HepG2 (cell line): ENCODE results near the gene PPM1H. TPM values are rescaled to one million over a fixed set of nuclear protein-coding genes. Genes with fewer than 3 reads are reported as not detected.
A peak's percentile ranks its signal among the peaks of the same experiment; 100 is the strongest.

Experiments
- ARID3A ChIP-seq: IDR thresholded peaks from 2 replicates; pipeline ENCODE4 v1.6.1; 2012; ENCODE audit warnings: low read depth, low read length, improper control_type of control experiment
- ARID4A ChIP-seq: sonication (generic); formaldehyde crosslinking; IDR thresholded peaks from 2 replicates; pipeline ENCODE4 v1.5.0; 2020; ENCODE audit warnings: mild to moderate bottlenecking, missing genetic modification reagents, borderline replicate concordance
- CREM ChIP-seq, 2 experiments: sonication (generic) in 1 of 2; formaldehyde crosslinking in 1 of 2; IDR thresholded peaks; 2 replicates each; pipeline versions ENCODE4 v1.4.0 to v1.6.1; 2016 to 2020; ENCODE audit warnings: antibody characterized with exemption in 1 of 2, mild to moderate bottlenecking in 1 of 2, missing genetic modification reagents in 1 of 2
- POLR2AphosphoS5 ChIP-seq: IDR thresholded peaks from 2 replicates; pipeline ENCODE4 v1.6.1; 2012; ENCODE audit warnings: low read depth, low read length
- SUZ12 ChIP-seq: fragments of 150-350 bp; IDR thresholded peaks from 2 replicates; pipeline ENCODE4 v1.6.1; 2014; ENCODE audit warnings: low read depth, low read length
- TP53 ChIP-seq: sonication (generic); formaldehyde crosslinking; conservative IDR thresholded peaks from 2 replicates; pipeline ENCODE4 v1.4.0; 2020; ENCODE audit warnings: missing genetic modification reagents
- TSC22D2 ChIP-seq: sonication (generic); formaldehyde crosslinking; IDR thresholded peaks from 2 replicates; pipeline ENCODE4 v1.5.1; 2020; ENCODE audit warnings: missing genetic modification reagents, mild to moderate bottlenecking, borderline replicate concordance
- ZBTB3 ChIP-seq: sonication (generic); formaldehyde crosslinking; IDR thresholded peaks from 2 replicates; pipeline ENCODE4 v1.4.0; 2020; ENCODE audit warnings: low read depth, mild to moderate bottlenecking, moderate library complexity, missing genetic modification reagents, borderline replicate concordance
- ZFP90 ChIP-seq: sonication (generic); formaldehyde crosslinking; IDR thresholded peaks from 2 replicates; pipeline ENCODE4 v1.8.0; 2022; ENCODE audit warnings: missing genetic modification reagents, mild to moderate bottlenecking, inconsistent platforms, borderline replicate concordance
- ZNF275 ChIP-seq: sonication (generic); formaldehyde crosslinking; IDR thresholded peaks from 2 replicates; pipeline ENCODE4 v1.8.0; 2022; ENCODE audit warnings: missing genetic modification reagents, mild to moderate bottlenecking, inconsistent platforms, borderline replicate concordance
- ZNF383 ChIP-seq: sonication (generic); formaldehyde crosslinking; IDR thresholded peaks from 2 replicates; pipeline ENCODE4 v1.4.0; 2020; ENCODE audit warnings: missing genetic modification reagents, mild to moderate bottlenecking, borderline replicate concordance
- ZNF543 ChIP-seq: sonication (generic); formaldehyde crosslinking; IDR thresholded peaks from 2 replicates; pipeline ENCODE4 v1.4.0; 2020; ENCODE audit warnings: mild to moderate bottlenecking, missing genetic modification reagents
- ZNF615 ChIP-seq: sonication (generic); formaldehyde crosslinking; IDR thresholded peaks from 2 replicates; pipeline ENCODE4 v1.5.0; 2020; ENCODE audit warnings: mild to moderate bottlenecking, missing genetic modification reagents, borderline replicate concordance
- ZNF678 ChIP-seq: sonication (generic); formaldehyde crosslinking; IDR thresholded peaks from 2 replicates; pipeline ENCODE4 v1.4.0; 2020; ENCODE audit warnings: mild to moderate bottlenecking, missing genetic modification reagents
- ZNF776 ChIP-seq: sonication (generic); formaldehyde crosslinking; IDR thresholded peaks from 2 replicates; pipeline ENCODE4 v1.4.0; 2020; ENCODE audit warnings: mild to moderate bottlenecking, missing genetic modification reagents
- ZNF784 ChIP-seq: sonication (generic); formaldehyde crosslinking; IDR thresholded peaks from 2 replicates; pipeline ENCODE4 v1.5.1; 2020; ENCODE audit warnings: missing genetic modification reagents, mild to moderate bottlenecking, borderline replicate concordance
- ZNF800 ChIP-seq: sonication (generic); formaldehyde crosslinking; IDR thresholded peaks from 2 replicates; pipeline ENCODE4 v1.4.0; 2020; ENCODE audit warnings: missing genetic modification reagents
- polyA plus RNA-seq, 8 experiments: library from polyadenylated mRNA; depleted of rRNA in 3 of 8; stranded (reverse) in 7 of 8; unstranded in 1 of 8; fragments of >200 nt; fragmentation: Illumina TruSeq in 4 of 8; extraction: Trizol in 4 of 8; gene quantifications; 2 replicates each; pipeline versions ENCODE4 v1.2.1 to v1.2.3, GENCODE V29; 2011 to 2016; ENCODE audit warnings: low read depth in 4 of 8, missing spikeins in 1 of 8, mixed read lengths in 1 of 8; ENCODE audit not compliant: insufficient read depth in 1 of 8
- total RNA-seq, 5 experiments: library from RNA; depleted of rRNA; stranded (reverse); fragments of >200 nt; fragmentation: Illumina TruSeq; extraction: Trizol; gene quantifications; 2 replicates each; pipeline ENCODE4 v1.2.3, GENCODE V29; 2016; ENCODE audit warnings: low read depth in 1 of 5

PPM1H gene
- total and polyA plus RNA-seq, 2 of the 13 experiments (the other 11 are each of a cell fraction or from before 2014, with no cell fraction given) = 29.1 to 38.1 TPM

GRCh38 chr12:62602255-62603060 lies 332.5 kb downstream of the PPM1H start (continued):
- TF ChIP-seq ZNF800 (no peak), ZNF678 (CRISPR knock-in tag) (no peak; the same call in 1 of the 2 replicates), ZFP90 (CRISPR knock-in tag) (no peak), ZNF784 (no peak; the same call in 1 of the 2 replicates), ZNF776 (CRISPR knock-in tag) (no peak), ZNF543 (CRISPR knock-in tag) (peak; percentile 93; the same call in 1 of the 2 replicates), ZBTB3 (CRISPR knock-in tag) (no peak; the same call in 1 of the 2 replicates), ZNF275 (CRISPR knock-in tag) (peak; percentile 1; the same call in 1 of the 2 replicates), TSC22D2 (CRISPR knock-in tag) (no peak; the same call in 1 of the 2 replicates), POLR2AphosphoS5 (peak; percentile 64), TP53 (CRISPR knock-in tag) (no peak), ZNF383 (CRISPR knock-in tag) (no peak), ARID4A (CRISPR knock-in tag) (peak; percentile 45), ZNF615 (peak; percentile 38; the same call in 1 of the 2 replicates), SUZ12 (no peak), CREM (IDR thresholded peaks at IDR 0.05) (no peak; the same call in 1 of the 2 replicates), CREM (CRISPR knock-in tag; IDR thresholded peaks at IDR 0.05) (no peak), ARID3A (no peak)
